Activated CD8-positive, alpha-beta memory T cell treated with anti-CD3 and anti-CD28 coated beads for 48 hours (primary cell): ENCODE data around the gene GREB1L.
"Not testable (repeated sequence)": the region's sequence is repeated elsewhere in the genome, so short reads cannot be mapped to it uniquely, and the experiment has no call there.

Experiments used
- DNase-seq, 3 experiments: peaks; one replicate each; pipeline ENCODE4 v3.0.0-alpha.2; 2020; ENCODE audit warnings: low read depth in 2 of 3, low spot score in 2 of 3

Gene GREB1L

DNA sequence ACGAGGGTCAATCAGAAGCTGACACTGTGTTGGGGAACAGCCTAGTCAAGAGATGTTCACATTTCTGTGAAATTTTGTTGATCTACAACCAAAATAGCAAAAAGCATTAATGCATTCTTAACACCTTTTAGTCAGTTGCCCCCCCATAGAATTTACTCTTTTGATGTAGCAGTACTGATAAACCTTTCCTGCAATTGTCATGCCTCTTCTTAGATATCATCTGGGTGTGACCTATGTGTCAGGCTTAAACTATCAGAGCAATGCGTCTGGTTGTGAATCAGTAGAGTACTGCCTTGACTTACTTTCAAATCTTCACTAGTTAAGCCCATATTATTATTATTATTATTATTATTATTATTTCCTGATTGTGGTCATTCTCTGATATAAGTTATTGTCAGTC is 61.9 kb downstream of the GREB1L start:
- DNase-seq: no peak

GRCh38 chr18:21305621-21306020 is 63.6 kb downstream of the GREB1L start:
- no peak for DNase-seq

- DNase-seq: no peak
These were observed 64.3 kb downstream of the GREB1L start for GRCh38 chr18:21306368-21306767.

DNA sequence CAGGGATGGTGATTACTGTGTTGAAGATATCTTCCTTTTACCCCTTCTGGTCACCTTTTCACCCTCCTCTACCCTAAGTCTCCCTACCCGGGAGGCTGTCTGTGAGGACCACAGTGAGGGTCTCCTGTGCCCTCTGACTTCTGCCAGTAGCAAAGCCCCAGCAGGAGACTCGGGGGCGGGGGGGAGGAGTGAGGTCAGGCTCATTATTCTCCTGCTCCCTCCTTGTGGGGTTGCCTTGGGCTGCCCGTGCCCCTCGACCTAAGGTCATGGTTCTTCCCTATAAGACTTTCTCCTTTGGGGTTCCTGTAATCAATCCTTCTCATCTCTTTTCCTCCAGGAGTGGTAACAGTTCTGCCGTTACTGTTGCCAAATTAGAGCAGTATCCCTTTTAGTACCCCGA is 65.5 kb downstream of the GREB1L start:
- DNase-seq: no peak

DNA sequence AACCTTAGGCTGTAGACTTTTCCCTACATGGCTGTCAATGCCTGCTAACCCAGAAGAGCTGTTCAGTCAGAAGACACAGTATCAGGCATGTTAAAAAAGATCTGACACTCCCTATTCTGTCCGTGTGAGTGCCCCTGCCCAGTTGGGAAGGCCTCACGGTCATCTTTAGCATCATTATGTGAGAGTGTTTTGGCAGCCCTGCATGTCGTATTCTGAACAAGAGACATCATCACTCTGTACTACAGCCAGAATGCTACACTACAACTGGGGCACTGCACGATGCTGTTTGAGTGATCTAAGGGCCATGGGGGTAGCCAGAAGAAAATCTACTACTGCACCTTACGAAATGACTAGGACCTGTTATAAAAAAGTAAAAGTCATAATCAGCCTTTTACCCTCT is 67.2 kb downstream of the GREB1L start:
- DNase-seq: no peak

GRCh38 chr18:21311980-21312379 is 69.9 kb downstream of the GREB1L start:
- not testable (repeated sequence) for DNase-seq

DNA sequence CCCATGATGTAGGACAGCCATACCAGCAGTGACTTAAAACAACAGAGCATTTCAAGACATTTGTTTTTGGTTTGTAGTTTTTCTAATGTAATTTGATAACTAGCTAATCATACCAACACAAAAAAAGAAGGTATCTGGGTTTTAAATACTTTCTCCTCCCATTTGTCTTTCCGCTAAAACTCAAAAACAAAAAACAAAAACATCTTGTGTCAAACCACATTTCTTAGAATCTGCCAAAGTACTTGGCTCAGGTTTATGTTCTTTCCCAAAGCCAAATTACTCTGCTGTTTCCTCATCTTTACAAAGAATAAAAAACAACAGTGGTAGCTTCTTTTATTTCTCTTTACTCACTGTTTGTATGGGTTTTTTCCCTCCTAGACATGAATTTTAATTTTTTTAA is 71.5 kb downstream of the GREB1L start:
- no peak for DNase-seq

DNA sequence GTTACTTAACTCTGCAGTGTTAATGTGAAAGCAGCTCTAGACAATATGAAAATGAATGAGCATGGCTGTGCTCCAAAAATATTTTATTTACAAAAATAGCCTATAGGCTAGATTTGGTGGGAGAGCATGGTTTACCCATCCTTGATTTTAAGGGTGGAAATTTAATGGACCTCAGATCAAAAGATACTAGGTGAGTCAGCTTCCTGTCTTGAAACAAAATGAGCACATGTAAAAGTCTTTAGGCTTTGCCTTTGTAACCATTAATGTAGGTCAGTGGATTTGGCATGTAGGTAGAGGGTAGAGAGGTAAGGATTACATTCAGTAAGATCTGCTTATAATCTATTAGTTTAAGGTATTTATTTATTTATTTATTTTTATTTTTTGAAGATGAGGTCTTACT is 72.7 kb downstream of the GREB1L start:
- DNase-seq: no peak

DNA sequence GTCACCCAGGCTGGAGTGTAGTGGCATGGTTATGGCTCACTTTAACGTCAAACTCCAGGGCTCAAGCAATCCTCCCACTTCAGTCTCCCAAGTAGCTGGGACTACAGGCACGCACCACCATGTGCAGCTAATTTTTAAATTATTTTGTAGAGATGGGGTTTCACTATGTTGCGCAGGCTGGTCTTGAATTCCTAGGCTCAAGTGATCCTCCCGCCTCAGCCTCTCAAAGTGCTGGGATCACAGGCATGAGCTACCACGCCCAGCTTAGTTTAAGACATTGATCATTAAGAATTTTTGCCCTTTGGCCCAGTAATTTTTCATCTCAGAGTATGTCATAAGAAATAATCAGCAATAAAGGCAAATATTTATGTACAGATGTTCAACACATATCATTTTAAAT is 73.1 kb downstream of the GREB1L start:
- DNase-seq: not testable (repeated sequence)

DNA sequence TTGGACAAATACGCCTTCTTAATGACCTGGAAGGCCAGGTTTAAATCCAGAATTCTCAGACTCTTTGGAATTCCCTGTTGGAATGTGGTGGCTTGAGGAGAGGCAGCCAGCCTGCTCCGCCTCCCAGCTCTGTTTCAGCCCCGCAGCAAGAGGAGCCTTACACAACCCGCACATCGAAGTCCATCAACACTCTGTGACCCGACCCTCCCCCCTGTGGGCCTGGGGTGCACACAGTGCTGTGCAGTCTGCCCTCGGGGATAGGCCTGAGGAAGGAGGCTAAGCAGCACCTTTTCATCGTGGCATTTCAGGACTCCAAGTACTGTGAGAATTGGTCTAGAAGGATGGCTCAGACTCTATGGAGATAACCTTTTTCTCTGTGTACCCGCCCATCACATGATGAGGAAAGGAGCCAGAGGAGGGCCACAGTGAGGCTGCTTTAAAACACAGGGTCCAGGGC is 73.7 kb downstream of the GREB1L start:
- no peak for DNase-seq

- no peak for DNase-seq
These were observed 74.3 kb downstream of the GREB1L start for GRCh38 chr18:21316296-21316695.

- DNase-seq: no peak
These were observed 79.7 kb downstream of the GREB1L start for GRCh38 chr18:21321711-21322110.

GRCh38 chr18:21327101-21327500 is 85.1 kb downstream of the GREB1L start:
- DNase-seq: no peak

DNA sequence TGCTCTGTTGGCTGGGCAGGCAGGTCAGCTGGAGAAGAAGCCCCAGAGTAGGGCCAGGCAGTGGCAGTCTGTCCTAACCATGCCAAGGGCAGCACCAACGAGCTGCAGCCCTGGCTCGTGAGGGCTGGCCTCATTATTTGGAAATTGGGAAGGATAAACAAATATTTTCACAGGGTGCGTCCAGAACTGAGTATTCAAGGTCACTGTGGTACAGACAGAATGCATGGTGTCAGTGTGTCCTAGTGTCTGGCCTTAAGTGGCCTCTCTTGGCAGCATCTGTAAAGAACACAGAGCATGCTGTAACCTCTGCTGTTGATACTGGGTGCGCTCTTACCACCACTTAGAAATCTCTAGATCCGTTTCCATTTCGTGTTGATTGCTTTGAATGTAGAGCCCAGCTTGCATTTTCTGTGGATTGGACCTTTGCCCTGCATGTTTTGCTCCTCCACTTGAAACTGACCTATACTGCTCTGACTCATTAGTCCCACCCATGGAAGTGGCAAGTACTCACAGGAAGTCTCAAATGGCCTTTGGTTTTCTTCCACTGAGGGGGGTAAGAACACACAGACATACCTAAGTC is 88.2 kb downstream of the GREB1L start:
- no peak for DNase-seq

GRCh38 chr18:21331065-21331464 is 89.0 kb downstream of the GREB1L start:
- DNase-seq: no peak

DNA sequence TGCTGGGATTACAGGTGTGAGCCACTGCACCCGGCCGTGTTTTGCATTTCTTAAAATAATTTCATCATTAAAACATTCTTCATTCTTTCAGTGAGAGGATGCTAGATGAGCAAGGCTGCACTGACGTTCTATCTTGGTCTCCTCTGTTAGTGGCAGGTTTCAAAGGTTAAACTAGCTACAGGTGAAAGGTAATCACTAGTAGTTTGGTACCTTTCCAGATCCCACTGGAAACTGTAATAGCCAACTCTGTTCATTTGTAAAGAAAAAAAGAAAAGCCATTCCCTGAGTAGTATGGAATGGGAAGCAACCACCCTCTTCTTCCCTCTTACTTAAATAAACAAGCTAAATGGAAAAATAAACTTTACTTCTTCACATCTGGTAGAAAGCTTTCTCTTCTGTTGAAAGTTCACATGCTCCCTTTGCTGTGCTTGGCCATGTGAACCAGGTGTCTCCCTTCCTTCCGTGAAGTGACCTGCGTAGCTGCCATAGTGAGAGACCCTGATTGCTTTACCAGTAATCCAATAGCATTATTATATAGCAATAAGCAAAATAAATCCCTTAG is 94.0 kb downstream of the GREB1L start:
- DNase-seq: no peak

DNA sequence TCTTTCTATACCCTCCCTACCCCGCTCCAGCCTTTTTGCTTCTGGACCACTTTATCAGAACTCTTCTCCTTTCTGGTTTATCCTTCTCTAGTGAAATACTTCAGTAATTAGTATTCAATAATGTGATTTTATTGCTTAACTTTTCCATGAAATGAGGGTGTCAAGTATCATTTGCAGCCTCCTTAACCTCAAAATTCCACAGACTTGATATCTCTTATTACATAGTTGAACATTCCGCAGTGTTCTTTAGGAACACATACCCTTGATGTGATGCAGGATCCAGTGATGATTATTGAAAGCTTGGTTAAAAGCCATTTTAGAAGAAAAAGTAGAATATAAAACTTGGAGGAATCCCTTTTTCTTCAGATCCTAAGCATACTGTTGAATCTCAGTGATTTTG is 94.8 kb downstream of the GREB1L start:
- no peak for DNase-seq

GRCh38 chr18:21341141-21341540 is 99.1 kb downstream of the GREB1L start:
- no peak for DNase-seq

DNA sequence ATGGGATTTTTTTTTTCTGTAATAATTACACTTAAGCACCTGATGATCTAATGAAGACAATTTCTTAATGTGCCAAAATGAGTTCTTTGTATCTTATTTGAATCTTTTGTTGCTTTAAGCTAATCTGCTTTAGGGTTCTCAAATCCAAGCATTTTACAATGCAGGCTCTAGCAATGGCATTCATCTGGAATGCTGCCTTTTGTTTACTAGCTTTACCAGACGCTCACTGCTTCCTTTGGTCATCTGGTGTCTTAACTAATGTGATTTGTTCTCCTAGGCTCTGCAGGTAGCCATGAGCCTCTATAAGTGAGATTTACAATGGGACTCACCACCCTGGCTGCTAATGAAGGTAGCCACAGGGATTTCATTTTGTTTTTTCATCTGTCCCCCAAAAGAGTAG is 100.3 kb downstream of the GREB1L start:
- no peak for DNase-seq

DNA sequence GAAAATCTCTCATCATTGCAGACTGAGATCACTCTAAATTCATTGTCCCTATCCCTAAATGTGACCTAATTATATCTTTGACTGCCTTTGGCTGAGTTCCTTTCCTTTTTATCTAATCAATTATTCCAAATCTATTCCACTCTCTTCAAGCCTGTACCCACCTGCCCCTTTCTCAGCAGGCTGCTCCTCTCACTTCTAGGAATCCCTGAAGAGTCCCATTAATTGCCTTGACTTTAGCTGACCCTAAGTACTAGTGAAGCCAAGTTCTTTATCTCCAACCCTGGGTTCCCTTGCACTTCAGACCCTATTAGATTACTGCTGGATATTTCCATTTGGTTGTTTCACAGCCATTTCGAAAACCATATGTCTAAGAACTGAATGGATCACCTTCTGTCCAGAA is 102.8 kb downstream of the GREB1L start:
- no peak for DNase-seq

GRCh38 chr18:21345840-21346239 is 103.8 kb downstream of the GREB1L start:
- no peak for DNase-seq

GRCh38 chr18:21359746-21360145 is 117.7 kb downstream of the GREB1L start:
- DNase-seq: no peak

- DNase-seq: no peak
These were observed 119.4 kb downstream of the GREB1L start for GRCh38 chr18:21361307-21361880.
